ENCODE measurements around the gene LHX6. TPM values are rescaled to one million over a fixed set of nuclear protein-coding genes. Genes with fewer than 3 reads are reported as not detected.

The LHX6 gene
- total and polyA plus RNA-seq, 2 of the 13 experiments (the other 11 are each of a cell fraction or from before 2014, with no cell fraction given), result 1.1 to 1.3 TPM

DNA sequence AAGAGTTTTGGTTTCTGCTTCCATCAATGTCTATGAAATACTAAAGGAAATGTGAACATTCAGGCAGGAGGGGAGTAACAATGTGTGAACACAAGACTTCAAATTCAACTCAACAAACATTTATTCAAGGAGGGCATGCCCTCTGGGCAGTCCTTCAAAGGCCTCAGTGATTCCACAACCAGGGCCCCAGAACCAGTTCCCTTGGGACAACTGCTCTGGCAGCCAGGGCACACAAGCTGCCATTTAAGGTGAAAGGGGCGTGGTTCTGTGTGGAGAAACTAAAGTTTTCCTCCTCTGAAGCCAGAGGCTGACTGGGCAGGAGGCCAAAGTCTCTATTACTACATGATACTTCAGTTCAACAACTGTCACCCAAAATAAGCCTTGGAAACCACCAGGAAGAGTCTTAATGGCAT is 32.7 kb upstream of the LHX6 start (continued):
- TF ChIP-seq HOXA5 (CRISPR knock-in tag; IDR thresholded peaks at IDR 0.05) (no peak), RARA (CRISPR knock-in tag; IDR thresholded peaks at IDR 0.05) (peak; percentile 69), TEAD2 (CRISPR knock-in tag; IDR thresholded peaks at IDR 0.05) (no peak), ZNF274 (CRISPR knock-in tag; IDR thresholded peaks at IDR 0.05) (no peak), ZSCAN30 (CRISPR knock-in tag; IDR thresholded peaks at IDR 0.05) (no peak), EZH2 (conservative IDR thresholded peaks at IDR 0.05; ENCODE audit: low read depth, low read length) (no peak), HNF4G (IDR thresholded peaks at IDR 0.05; ENCODE audit: borderline replicate concordance, low read depth, low read length) (peak; percentile 29; the same call in 1 of the 2 replicates), HNF4G (CRISPR knock-in tag; IDR thresholded peaks at IDR 0.05; ENCODE audit: borderline replicate concordance, low read depth) (no peak), PPARG (CRISPR knock-in tag; conservative IDR thresholded peaks at IDR 0.05) (0 out of 2 replicates have a peak, but pooled peaks have one; percentile 24), HOXA7 (CRISPR knock-in tag; IDR thresholded peaks at IDR 0.05) (no peak), ZNF10 (CRISPR knock-in tag; IDR thresholded peaks at IDR 0.05; ENCODE audit: borderline replicate concordance, low read depth) (no peak), FOXA3 (CRISPR knock-in tag; IDR thresholded peaks at IDR 0.05) (peak; percentile 33; the same call in 1 of the 2 replicates), ASH2L (IDR thresholded peaks at IDR 0.05; ENCODE audit: insufficient read length, low read depth, low read length) (no peak), ARHGAP35 (CRISPR knock-in tag; IDR thresholded peaks at IDR 0.05; ENCODE audit: borderline replicate concordance) (no peak)
- TF ChIP-seq, protein P1, sequence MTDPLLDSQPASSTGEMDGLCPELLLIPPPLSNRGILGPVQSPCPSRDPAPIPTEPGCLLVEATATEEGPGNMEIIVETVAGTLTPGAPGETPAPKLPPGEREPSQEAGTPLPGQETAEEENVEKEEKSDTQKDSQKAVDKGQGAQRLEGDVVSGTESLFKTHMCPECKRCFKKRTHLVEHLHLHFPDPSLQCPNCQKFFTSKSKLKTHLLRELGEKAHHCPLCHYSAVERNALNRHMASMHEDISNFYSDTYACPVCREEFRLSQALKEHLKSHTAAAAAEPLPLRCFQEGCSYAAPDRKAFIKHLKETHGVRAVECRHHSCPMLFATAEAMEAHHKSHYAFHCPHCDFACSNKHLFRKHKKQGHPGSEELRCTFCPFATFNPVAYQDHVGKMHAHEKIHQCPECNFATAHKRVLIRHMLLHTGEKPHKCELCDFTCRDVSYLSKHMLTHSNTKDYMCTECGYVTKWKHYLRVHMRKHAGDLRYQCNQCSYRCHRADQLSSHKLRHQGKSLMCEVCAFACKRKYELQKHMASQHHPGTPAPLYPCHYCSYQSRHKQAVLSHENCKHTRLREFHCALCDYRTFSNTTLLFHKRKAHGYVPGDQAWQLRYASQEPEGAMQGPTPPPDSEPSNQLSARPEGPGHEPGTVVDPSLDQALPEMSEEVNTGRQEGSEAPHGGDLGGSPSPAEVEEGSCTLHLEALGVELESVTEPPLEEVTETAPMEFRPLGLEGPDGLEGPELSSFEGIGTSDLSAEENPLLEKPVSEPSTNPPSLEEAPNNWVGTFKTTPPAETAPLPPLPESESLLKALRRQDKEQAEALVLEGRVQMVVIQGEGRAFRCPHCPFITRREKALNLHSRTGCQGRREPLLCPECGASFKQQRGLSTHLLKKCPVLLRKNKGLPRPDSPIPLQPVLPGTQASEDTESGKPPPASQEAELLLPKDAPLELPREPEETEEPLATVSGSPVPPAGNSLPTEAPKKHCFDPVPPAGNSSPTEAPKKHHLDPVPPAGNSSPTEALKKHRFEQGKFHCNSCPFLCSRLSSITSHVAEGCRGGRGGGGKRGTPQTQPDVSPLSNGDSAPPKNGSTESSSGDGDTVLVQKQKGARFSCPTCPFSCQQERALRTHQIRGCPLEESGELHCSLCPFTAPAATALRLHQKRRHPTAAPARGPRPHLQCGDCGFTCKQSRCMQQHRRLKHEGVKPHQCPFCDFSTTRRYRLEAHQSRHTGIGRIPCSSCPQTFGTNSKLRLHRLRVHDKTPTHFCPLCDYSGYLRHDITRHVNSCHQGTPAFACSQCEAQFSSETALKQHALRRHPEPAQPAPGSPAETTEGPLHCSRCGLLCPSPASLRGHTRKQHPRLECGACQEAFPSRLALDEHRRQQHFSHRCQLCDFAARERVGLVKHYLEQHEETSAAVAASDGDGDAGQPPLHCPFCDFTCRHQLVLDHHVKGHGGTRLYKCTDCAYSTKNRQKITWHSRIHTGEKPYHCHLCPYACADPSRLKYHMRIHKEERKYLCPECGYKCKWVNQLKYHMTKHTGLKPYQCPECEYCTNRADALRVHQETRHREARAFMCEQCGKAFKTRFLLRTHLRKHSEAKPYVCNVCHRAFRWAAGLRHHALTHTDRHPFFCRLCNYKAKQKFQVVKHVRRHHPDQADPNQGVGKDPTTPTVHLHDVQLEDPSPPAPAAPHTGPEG (CRISPR knock-in tag; IDR thresholded peaks at IDR 0.05), result no peak
- TF ChIP-seq, protein P2, sequence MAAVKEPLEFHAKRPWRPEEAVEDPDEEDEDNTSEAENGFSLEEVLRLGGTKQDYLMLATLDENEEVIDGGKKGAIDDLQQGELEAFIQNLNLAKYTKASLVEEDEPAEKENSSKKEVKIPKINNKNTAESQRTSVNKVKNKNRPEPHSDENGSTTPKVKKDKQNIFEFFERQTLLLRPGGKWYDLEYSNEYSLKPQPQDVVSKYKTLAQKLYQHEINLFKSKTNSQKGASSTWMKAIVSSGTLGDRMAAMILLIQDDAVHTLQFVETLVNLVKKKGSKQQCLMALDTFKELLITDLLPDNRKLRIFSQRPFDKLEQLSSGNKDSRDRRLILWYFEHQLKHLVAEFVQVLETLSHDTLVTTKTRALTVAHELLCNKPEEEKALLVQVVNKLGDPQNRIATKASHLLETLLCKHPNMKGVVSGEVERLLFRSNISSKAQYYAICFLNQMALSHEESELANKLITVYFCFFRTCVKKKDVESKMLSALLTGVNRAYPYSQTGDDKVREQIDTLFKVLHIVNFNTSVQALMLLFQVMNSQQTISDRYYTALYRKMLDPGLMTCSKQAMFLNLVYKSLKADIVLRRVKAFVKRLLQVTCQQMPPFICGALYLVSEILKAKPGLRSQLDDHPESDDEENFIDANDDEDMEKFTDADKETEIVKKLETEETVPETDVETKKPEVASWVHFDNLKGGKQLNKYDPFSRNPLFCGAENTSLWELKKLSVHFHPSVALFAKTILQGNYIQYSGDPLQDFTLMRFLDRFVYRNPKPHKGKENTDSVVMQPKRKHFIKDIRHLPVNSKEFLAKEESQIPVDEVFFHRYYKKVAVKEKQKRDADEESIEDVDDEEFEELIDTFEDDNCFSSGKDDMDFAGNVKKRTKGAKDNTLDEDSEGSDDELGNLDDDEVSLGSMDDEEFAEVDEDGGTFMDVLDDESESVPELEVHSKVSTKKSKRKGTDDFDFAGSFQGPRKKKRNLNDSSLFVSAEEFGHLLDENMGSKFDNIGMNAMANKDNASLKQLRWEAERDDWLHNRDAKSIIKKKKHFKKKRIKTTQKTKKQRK (IDR thresholded peaks at IDR 0.05; ENCODE audit: low read length), result no peak
- TF ChIP-seq, protein P3, sequence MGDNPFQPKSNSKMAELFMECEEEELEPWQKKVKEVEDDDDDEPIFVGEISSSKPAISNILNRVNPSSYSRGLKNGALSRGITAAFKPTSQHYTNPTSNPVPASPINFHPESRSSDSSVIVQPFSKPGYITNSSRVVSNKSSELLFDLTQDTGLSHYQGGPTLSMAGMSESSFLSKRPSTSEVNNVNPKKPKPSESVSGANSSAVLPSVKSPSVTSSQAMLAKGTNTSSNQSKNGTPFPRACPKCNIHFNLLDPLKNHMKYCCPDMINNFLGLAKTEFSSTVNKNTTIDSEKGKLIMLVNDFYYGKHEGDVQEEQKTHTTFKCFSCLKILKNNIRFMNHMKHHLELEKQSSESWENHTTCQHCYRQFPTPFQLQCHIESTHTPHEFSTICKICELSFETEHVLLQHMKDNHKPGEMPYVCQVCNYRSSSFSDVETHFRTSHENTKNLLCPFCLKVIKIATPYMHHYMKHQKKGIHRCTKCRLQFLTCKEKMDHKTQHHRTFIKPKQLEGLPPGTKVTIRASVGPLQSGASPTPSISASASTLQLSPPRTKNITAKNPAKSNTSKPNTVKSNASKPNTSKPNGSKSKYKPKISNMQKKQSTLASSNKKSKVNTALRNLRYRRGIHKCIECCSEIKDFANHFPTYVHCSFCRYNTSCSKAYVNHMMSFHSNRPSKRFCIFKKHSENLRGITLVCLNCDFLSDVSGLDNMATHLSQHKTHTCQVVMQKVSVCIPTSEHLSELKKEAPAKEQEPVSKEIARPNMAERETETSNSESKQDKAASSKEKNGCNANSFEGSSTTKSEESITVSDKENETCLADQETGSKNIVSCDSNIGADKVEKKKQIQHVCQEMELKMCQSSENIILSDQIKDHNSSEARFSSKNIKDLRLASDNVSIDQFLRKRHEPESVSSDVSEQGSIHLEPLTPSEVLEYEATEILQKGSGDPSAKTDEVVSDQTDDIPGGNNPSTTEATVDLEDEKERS (CRISPR knock-in tag; IDR thresholded peaks at IDR 0.05), result no peak
- TF ChIP-seq, protein P4, sequence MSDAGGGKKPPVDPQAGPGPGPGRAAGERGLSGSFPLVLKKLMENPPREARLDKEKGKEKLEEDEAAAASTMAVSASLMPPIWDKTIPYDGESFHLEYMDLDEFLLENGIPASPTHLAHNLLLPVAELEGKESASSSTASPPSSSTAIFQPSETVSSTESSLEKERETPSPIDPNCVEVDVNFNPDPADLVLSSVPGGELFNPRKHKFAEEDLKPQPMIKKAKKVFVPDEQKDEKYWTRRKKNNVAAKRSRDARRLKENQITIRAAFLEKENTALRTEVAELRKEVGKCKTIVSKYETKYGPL (CRISPR knock-in tag; IDR thresholded peaks at IDR 0.05), result no peak

Measured in HepG2 (cell line).